ENCODE results near the gene PHLDA3.

PHLDA3 gene

DNA sequence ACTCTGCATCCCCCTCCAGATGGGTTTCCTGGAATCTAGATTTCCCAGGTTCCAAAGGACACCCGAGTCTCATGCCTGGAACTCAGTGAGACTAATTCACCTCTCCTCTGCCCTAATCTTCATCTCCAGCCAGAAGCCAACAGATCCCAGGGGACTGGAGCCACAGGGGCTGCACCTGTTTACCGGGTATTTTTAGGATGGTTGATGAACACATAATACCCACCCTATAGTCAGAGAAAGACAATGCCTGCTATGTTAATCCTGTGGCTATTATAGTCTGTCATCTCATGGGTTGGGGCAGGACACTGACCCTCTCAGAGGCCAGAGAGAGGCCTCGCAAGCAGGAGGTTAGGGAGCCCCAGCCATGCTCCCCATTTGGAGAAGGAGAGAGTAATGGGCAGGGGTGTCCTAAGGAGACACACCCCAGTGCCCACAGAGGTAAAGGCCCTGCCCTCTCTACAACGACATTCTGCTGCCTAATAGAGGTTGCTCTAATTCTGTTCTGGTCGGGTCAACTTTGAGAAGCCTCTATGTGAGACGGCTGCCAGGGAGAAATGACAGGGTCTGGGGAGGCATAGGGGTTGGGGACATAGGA is 46.5 kb downstream of the PHLDA3 start:
- no peaks in the 10 kb centered on the region for H3K36me3 ChIP-seq (ENCODE audit: insufficient read depth, low read length)
- H3K9me3 ChIP-seq (ENCODE audit: low read length): no peaks in the 10 kb centered on the region
- no peaks in the 10 kb centered on the region for H3K4me1 ChIP-seq (ENCODE audit: insufficient read depth, low read length, severe bottlenecking)
- 0 out of 2 replicates have a peak, but pooled peaks cover 6% of the 10 kb centered on the region for H3K27me3 ChIP-seq (ENCODE audit: insufficient read depth, low read length)
- H3K9ac ChIP-seq (ENCODE audit: low read length): no peak overlapping the region
- no peaks in the 10 kb centered on the region for H4K20me1 ChIP-seq (ENCODE audit: insufficient read depth, low read length)
- H3K27ac ChIP-seq (ENCODE audit: low read depth, low read length, poor library complexity, severe bottlenecking): no peak overlapping the region
- H3K79me2 ChIP-seq (ENCODE audit: insufficient read depth, low read length): no peaks in the 10 kb centered on the region
- H3K9me2 ChIP-seq (ENCODE audit: low read depth, low read length): no peaks in the 10 kb centered on the region
- no peaks in the 10 kb centered on the region for H3F3A ChIP-seq (ENCODE audit: insufficient read depth, low read length)
- H3K4me2 ChIP-seq (ENCODE audit: low read length): no peak overlapping the region
- no peak overlapping the region for H3K4me3 ChIP-seq (ENCODE audit: low read depth, low read length, poor library complexity, severe bottlenecking)
- no peak overlapping the region for H2AFZ ChIP-seq (ENCODE audit: low read length)
- TF ChIP-seq, protein P1, sequence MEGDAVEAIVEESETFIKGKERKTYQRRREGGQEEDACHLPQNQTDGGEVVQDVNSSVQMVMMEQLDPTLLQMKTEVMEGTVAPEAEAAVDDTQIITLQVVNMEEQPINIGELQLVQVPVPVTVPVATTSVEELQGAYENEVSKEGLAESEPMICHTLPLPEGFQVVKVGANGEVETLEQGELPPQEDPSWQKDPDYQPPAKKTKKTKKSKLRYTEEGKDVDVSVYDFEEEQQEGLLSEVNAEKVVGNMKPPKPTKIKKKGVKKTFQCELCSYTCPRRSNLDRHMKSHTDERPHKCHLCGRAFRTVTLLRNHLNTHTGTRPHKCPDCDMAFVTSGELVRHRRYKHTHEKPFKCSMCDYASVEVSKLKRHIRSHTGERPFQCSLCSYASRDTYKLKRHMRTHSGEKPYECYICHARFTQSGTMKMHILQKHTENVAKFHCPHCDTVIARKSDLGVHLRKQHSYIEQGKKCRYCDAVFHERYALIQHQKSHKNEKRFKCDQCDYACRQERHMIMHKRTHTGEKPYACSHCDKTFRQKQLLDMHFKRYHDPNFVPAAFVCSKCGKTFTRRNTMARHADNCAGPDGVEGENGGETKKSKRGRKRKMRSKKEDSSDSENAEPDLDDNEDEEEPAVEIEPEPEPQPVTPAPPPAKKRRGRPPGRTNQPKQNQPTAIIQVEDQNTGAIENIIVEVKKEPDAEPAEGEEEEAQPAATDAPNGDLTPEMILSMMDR (IDR thresholded peaks at IDR 0.05; ENCODE audit: low read length): no peak
- no peak for TF ChIP-seq EZH2 (IDR thresholded peaks at IDR 0.05; ENCODE audit: borderline replicate concordance, low read length)

DNA sequence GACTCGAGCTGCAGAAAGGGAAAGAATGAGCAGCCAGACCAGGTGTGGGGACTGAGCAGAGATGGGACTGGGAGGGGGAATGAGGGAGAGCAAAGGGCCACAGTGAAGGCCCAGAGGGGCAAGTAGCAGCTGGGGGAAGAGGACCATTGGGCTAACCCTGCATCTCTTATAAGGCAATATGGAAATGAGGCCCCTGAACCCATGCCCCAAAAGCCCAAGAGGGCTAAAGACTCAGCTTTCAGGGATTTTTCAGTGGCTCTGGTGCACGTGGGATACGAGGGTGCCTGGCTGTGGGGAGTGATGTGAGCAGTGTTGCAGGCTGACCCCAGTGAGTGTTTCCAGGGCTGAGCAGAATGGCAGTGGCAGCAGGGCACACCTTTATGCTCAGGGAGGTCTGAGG is 47.0 kb downstream of the PHLDA3 start:
- no peak overlapping the region for H3K4me2 ChIP-seq (ENCODE audit: low read length)
- TF ChIP-seq, protein P1 (IDR thresholded peaks at IDR 0.05; ENCODE audit: low read length): no peak
- no peak for TF ChIP-seq EZH2 (IDR thresholded peaks at IDR 0.05; ENCODE audit: borderline replicate concordance, low read length)
- H3K9me2 ChIP-seq (ENCODE audit: low read depth, low read length): no peaks in the 10 kb centered on the region
- no peaks in the 10 kb centered on the region for H4K20me1 ChIP-seq (ENCODE audit: insufficient read depth, low read length)
- no peak overlapping the region for H3K27ac ChIP-seq (ENCODE audit: low read depth, low read length, poor library complexity, severe bottlenecking)
- no peaks in the 10 kb centered on the region for H3K36me3 ChIP-seq (ENCODE audit: insufficient read depth, low read length)
- no peak overlapping the region for H2AFZ ChIP-seq (ENCODE audit: low read length)
- H3K4me1 ChIP-seq (ENCODE audit: insufficient read depth, low read length, severe bottlenecking): no peaks in the 10 kb centered on the region
- H3K9me3 ChIP-seq (ENCODE audit: low read length): no peaks in the 10 kb centered on the region
- 0 out of 2 replicates have a peak, but pooled peaks cover 6% of the 10 kb centered on the region for H3K27me3 ChIP-seq (ENCODE audit: insufficient read depth, low read length)
- no peaks in the 10 kb centered on the region for H3K79me2 ChIP-seq (ENCODE audit: insufficient read depth, low read length)
- H3K9ac ChIP-seq (ENCODE audit: low read length): no peak overlapping the region
- H3F3A ChIP-seq (ENCODE audit: insufficient read depth, low read length): no peaks in the 10 kb centered on the region
- H3K4me3 ChIP-seq (ENCODE audit: low read depth, low read length, poor library complexity, severe bottlenecking): no peak overlapping the region

DNA sequence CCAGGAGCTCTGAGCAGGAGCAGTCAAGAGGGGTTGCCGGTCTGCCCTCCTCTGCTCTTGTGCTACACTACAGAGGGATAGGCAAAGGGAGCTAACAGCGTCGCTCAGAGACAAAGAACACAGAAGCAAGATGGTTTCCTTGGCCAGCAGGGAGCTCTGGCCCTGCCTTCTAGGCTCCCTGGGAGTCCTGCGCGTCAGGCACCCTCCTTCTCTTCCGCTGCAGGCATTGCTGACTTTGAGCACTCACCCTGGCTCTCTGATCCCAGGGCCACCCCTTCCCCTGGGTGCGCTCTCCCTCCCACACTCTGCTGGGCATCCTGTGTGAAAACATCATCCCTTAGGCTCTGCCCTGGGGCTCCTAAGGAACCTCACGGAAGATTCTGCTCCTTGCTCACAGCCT is 47.9 kb downstream of the PHLDA3 start:
- Histone ChIP-seq H3K36me3 (ENCODE audit: insufficient read depth, low read length) (no peaks in the 10 kb centered on the region), H3K27ac (ENCODE audit: low read depth, low read length, poor library complexity, severe bottlenecking) (no peak overlapping the region), H3K4me3 (ENCODE audit: low read depth, low read length, poor library complexity, severe bottlenecking) (no peak overlapping the region), H3K9me2 (ENCODE audit: low read depth, low read length) (no peaks in the 10 kb centered on the region), H3K79me2 (ENCODE audit: insufficient read depth, low read length) (no peaks in the 10 kb centered on the region), H3K9me3 (ENCODE audit: low read length) (no peaks in the 10 kb centered on the region), H3K27me3 (ENCODE audit: insufficient read depth, low read length) (peaks cover 6% of the 10 kb centered on the region; the same call in 1 of the 2 replicates), H4K20me1 (ENCODE audit: insufficient read depth, low read length) (no peaks in the 10 kb centered on the region), H3K4me1 (ENCODE audit: insufficient read depth, low read length, severe bottlenecking) (no peaks in the 10 kb centered on the region), H3K9ac (ENCODE audit: low read length) (no peak overlapping the region), H3K4me2 (ENCODE audit: low read length) (no peak overlapping the region), H2AFZ (ENCODE audit: low read length) (no peak overlapping the region), H3F3A (ENCODE audit: insufficient read depth, low read length) (no peaks in the 10 kb centered on the region)
- TF ChIP-seq, protein P1 (IDR thresholded peaks at IDR 0.05; ENCODE audit: low read length): no peak
- TF ChIP-seq EZH2 (IDR thresholded peaks at IDR 0.05; ENCODE audit: borderline replicate concordance, low read length): no peak
